Activated B cell treated with CpG ODN at 0.5 μM for 24 hours (primary cell): ENCODE data around the gene PPP2R1A. TPM values are rescaled to one million over a fixed set of nuclear protein-coding genes. Genes with fewer than 3 reads are reported as not detected.

Experiments
- ATAC-seq: fragments of 200-7000 bp; cut with Tn5 transposase; one replicate; pipeline ENCODE4 v1.10.0; 2021; ENCODE audit warnings: low read depth, mild to moderate bottlenecking, moderate library complexity
- CTCF ChIA-PET: fragments of 350-600 bp; sonication (Branson Sonifier 250); formaldehyde crosslinking; loops from one replicate; lab custom pipeline; 2021; ENCODE audit warnings: antibody characterized with exemption; lab: Charles Lee
- POLR2A ChIA-PET: fragments of 350-600 bp; sonication (Branson Sonifier 250); formaldehyde crosslinking; loops from one replicate; lab custom pipeline; 2021; ENCODE audit warnings: antibody characterized with exemption; lab: Charles Lee
- DNase-seq: peaks from one replicate; pipeline ENCODE4 v3.0.0; 2022
- H3K27ac Mint-ChIP-seq: one replicate; pipeline ENCODE4 v1.8.0; 2020; ENCODE audit warnings: mixed read lengths
- H3K27me3 Mint-ChIP-seq: one replicate; pipeline ENCODE4 v1.8.0; 2021; ENCODE audit warnings: mixed read lengths
- H3K36me3 Mint-ChIP-seq: one replicate; pipeline ENCODE4 v1.8.0; 2021; ENCODE audit warnings: low read depth, mixed read lengths
- H3K4me1 Mint-ChIP-seq: one replicate; pipeline ENCODE4 v1.8.0; 2021; ENCODE audit warnings: mixed read lengths
- H3K4me3 Mint-ChIP-seq: one replicate; pipeline ENCODE4 v1.8.0; 2020; ENCODE audit warnings: mild to moderate bottlenecking, mixed read lengths
- H3K9me3 Mint-ChIP-seq: one replicate; pipeline ENCODE4 v1.8.0; 2020; ENCODE audit warnings: mixed read lengths
- intact Hi-C: fragments of 100-400 bp; cut with micrococcal nuclease; formaldehyde crosslinking; loops from one replicate; pipeline ENCODE4 v1.15.1; 2024
- total RNA-seq: library from RNA; stranded (reverse); gene quantifications from 2 replicates; pipeline ENCODE4 v1.2.3, GENCODE V29; 2022
- TF ChIP-seq, protein P1 (sequence below): fragments of 200-600 bp; IDR thresholded peaks from one replicate; pipeline ENCODE4 v1.8.0; 2022; ENCODE audit warnings: antibody characterized with exemption, mild to moderate bottlenecking

Gene PPP2R1A
- total RNA-seq, 1 donor from 2014 or later = 245 TPM

DNA sequence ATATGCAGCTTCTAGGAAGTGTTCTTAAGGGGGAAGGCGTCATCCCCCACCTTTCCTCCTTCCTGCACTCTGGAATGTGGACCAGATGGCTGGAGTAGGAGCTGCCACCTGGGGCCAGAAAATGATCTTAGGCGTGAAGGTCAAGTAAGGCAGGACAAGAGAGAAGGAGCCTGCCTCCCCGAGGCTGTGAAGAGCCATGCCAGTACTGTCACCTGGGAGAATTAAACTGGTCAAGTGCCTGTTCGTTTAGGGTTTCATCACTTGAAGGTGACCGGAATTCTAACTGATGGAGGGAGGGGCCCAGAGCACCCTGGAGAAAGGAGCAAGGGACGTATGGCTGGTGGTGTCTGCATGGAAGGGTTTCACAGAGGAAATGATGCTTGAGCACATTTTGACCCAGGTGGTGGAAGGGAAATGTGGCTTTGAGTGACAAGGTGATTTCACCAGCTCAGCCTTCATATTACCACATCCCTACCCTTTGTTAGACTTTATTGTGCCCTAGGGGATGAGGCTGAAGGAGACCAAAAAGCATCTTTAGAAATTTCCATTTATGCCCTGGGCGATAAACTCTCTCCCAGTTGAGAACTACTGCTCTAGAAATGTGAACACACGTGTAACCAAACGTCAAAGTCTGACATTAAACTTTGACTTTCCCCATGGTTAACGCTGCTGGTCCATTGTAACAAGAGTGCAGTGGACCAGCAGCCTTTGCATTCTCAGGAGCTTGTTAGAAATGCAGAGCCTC lies 37.5 kb downstream of the PPP2R1A start:
- intact Hi-C loops = no loop called here
- no peak overlapping the region for H3K4me3 Mint-ChIP-seq
- no peak for ATAC-seq
- H3K27me3 Mint-ChIP-seq = no peaks in the 10 kb centered on the region
- peaks cover 71% of the 10 kb centered on the region for H3K36me3 Mint-ChIP-seq
- H3K4me1 Mint-ChIP-seq = peaks cover 11% of the 10 kb centered on the region
- TF ChIP-seq, protein P1, sequence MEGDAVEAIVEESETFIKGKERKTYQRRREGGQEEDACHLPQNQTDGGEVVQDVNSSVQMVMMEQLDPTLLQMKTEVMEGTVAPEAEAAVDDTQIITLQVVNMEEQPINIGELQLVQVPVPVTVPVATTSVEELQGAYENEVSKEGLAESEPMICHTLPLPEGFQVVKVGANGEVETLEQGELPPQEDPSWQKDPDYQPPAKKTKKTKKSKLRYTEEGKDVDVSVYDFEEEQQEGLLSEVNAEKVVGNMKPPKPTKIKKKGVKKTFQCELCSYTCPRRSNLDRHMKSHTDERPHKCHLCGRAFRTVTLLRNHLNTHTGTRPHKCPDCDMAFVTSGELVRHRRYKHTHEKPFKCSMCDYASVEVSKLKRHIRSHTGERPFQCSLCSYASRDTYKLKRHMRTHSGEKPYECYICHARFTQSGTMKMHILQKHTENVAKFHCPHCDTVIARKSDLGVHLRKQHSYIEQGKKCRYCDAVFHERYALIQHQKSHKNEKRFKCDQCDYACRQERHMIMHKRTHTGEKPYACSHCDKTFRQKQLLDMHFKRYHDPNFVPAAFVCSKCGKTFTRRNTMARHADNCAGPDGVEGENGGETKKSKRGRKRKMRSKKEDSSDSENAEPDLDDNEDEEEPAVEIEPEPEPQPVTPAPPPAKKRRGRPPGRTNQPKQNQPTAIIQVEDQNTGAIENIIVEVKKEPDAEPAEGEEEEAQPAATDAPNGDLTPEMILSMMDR = no peak
- ChIA-PET POLR2A (interaction anchor here (0.7 kb wide), 1 partner anchor 69 kb away, joined by 3 read pairs; no protein-coding TSS in a partner anchor), CTCF (no interaction called here)
- H3K27ac Mint-ChIP-seq = no peak overlapping the region
- H3K9me3 Mint-ChIP-seq = no peaks in the 10 kb centered on the region
- no peak for DNase-seq

DNA sequence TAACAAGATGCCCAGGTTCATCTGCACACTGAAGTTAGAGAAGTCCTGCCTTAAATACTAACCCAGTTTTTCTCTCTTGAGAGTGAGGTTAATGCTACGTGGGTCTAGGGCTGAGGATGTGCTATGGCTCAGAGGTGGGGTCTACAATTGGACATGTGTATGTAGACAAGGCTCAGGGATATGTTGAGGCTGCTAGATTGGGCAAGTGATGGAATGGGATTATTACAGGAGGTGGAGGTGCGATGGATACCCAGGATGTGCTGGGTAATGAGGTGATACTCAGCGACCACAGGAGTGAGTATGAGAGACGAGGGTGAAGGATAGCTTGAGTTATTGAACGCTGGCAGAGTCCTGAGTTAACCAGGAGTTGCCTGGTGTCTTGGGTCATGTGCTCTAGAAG lies 38.1 kb downstream of the PPP2R1A start:
- Mint-ChIP-seq H3K27ac (no peak overlapping the region), H3K27me3 (no peaks in the 10 kb centered on the region), H3K9me3 (no peaks in the 10 kb centered on the region), H3K36me3 (peaks cover 65% of the 10 kb centered on the region), H3K4me3 (no peak overlapping the region), H3K4me1 (peaks cover 10% of the 10 kb centered on the region)
- intact Hi-C loops = no loop called here
- CTCF ChIA-PET = no interaction called here
- POLR2A ChIA-PET = interaction anchor here (0.7 kb wide), 1 partner anchor 69 kb away, joined by 3 read pairs; no protein-coding TSS in a partner anchor
- TF ChIP-seq, protein P1 = no peak
- ATAC-seq = no peak
- DNase-seq = no peak

DNA sequence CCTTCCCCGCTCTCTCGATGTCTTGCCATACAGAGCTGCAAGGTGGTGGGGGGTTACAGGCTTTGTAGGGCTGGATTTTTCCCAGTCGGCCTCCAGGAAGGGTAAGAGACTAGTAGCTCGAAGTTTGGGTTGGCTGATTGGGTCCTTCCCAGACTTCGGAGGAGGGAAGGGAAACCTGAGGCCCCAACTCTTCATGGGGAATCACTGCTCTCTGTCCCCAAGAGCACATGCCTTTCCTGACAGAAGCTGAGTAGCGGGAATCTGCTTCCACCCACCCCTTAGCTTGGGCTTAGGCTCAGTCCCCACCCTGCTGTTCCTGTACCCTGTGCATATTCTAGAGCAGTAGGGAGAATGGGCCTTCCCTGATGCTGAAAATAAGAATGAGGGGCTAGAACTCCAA lies 39.7 kb downstream of the PPP2R1A start:
- H3K36me3 Mint-ChIP-seq = peaks cover 49% of the 10 kb centered on the region
- no peak for ATAC-seq
- TF ChIP-seq, protein P1 = no peak
- H3K4me1 Mint-ChIP-seq = no peaks in the 10 kb centered on the region
- POLR2A ChIA-PET = interaction anchor here (2.0 kb wide), 1 partner anchor 40 kb away, joined by 6 read pairs; the partner anchor contains the start of gene PPP2R1A
- H3K27ac Mint-ChIP-seq = no peak overlapping the region
- DNase-seq = no peak
- CTCF ChIA-PET = interaction anchor here (1.3 kb wide), 1 partner anchor 8 kb away, joined by 4 read pairs; no protein-coding TSS in a partner anchor
- H3K4me3 Mint-ChIP-seq = no peak overlapping the region
- intact Hi-C loops = no loop called here
- H3K9me3 Mint-ChIP-seq = no peaks in the 10 kb centered on the region
- H3K27me3 Mint-ChIP-seq = no peaks in the 10 kb centered on the region

DNA sequence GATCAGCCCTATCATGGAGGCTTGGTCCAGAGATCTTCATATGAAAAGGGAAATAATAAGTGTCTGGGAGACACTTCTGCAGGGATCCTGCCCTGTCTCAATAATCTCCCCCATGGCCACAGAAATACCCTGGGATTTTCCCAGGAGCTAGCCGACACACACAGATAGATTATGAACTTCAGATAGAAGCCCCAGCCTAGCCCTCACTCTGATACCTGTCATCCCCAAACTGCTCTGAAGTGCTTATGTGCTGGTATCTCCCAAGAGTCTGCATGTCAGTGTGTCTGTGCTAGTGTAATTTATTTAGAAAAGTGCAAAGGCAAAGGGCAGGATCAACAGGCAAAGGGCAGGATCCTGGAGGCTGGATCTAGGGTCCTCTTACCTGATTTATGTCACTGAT lies 40.8 kb downstream of the PPP2R1A start:
- Mint-ChIP-seq H3K36me3 (peaks cover 41% of the 10 kb centered on the region), H3K9me3 (no peaks in the 10 kb centered on the region), H3K27ac (peak overlapping the region; percentile 19), H3K4me1 (no peaks in the 10 kb centered on the region), H3K4me3 (no peak overlapping the region), H3K27me3 (no peaks in the 10 kb centered on the region)
- CTCF ChIA-PET = no interaction called here
- POLR2A ChIA-PET = interaction anchor here (2.0 kb wide), 1 partner anchor 41 kb away, joined by 6 read pairs; the partner anchor contains the start of gene PPP2R1A
- DNase-seq (no peak), ATAC-seq (no peak)
- TF ChIP-seq, protein P1 = no peak
- intact Hi-C loops = loop anchor here (5.0 to 10.0 kb wide), 3 partner anchors 38 to 456 kb away; partner anchors contain the start of genes PPP2R1A and ZNF613
